ENCODE data around the gene CYP2S1.

CYP2S1 gene

DNA sequence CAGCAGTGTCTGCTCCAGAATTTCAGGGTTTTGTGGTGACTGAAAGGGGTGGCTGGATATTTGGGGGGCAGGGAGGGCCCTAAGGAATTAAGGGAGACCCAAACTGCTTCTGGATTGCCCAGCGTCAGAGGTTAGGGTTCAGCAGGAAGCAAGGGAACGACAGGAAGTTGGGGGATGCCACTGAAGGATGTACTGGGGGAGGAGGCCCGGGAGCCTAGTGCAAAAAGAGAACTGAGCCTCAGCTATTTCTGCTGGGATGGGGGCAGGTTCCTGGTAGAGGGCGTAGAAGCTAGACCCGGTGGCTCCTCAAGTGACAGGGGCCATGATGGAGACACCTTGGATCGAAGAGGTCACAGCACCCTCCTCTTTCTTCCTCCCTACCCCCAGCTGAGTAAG is 1.1 kb downstream of the CYP2S1 start:
- no peak for DNase-seq (ENCODE audit: low spot score)

DNA sequence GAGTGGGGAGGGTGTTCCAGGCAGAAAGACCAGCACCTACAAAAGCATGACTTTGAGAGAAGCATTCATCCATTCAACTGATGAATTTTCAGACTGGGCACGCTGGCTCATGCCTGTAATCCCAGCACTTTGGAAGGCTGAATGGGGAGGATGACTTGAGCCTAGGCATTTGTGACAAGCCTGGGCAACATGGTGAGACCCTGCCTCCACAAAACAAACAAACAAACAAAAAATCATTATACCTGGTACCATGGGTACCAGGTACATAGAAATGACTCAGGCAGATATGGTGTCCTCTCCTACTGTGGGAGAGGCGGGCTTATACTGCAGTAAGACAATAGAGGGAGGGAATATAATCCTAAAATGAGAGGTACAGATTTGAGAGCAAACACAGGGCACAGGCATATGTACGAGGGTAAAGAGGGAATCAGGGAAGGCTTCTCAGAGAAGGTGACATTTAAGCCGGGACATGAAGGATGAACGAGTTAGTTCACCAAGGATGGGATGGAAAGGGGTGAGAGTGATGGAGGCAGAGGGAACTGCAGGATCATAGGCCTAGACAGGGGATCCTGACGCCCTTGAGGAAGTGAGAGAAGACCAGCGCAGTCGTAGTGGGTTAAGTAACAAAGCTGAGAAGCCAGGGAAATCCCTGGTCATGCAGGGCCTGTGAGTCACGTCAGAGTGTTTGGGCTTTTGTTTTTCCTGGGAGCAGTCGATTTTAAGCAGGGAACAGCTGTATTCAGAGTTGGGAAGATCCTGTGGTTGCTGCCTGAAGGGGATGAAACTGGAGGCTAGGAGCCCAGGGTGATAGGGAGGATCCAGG is 2.9 kb downstream of the CYP2S1 start:
- DNase-seq (ENCODE audit: low spot score) = no peak

- DNase-seq (ENCODE audit: low spot score) = no peak
Observed at GRCh38 chr19:41198559-41198958, 5.5 kb downstream of the CYP2S1 start.

- no peak for DNase-seq (ENCODE audit: low spot score)
Observed at GRCh38 chr19:41203371-41203770, 10.4 kb downstream of the CYP2S1 start.

- peak; percentile 78 for DNase-seq (ENCODE audit: low spot score)
Observed at GRCh38 chr19:41204338-41204737, 11.3 kb downstream of the CYP2S1 start.

DNA sequence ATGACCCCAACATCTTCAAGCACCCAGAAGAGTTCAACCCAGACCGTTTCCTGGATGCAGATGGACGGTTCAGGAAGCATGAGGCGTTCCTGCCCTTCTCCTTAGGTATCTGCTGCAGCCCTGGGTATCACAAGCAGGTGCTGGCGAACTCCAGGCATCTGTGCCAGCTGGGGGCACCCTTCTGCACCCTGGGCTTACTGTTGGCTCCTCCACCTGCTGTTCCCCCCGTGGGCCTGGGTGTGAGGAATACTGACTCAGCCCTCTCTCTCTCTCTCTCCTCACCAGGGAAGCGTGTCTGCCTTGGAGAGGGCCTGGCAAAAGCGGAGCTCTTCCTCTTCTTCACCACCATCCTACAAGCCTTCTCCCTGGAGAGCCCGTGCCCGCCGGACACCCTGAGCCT is 13.0 kb downstream of the CYP2S1 start:
- no peak for DNase-seq (ENCODE audit: low spot score)

DNA sequence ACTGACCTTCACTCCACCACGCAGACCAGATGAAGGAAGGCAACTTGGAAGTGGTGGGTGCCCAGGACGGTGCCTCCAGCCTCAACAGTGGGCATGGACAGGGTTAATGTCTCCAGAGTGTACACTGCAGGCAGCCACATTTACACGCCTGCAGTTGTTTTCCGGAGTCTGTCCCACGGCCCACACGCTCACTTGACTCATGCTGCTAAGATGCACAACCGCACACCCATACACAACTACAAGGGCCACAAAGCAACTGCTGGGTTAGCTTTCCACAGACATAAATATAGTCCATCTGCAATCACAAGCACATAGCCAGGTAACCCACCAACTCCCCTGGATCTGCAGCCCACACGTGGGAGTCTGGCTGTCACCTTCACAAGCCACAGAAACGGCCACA is 13.4 kb downstream of the CYP2S1 start:
- no peak for DNase-seq (ENCODE audit: low spot score)

- no peak for DNase-seq (ENCODE audit: low spot score)
Observed at GRCh38 chr19:41206926-41207750, 14.1 kb downstream of the CYP2S1 start.

- DNase-seq (ENCODE audit: low spot score) = no peak
Observed at GRCh38 chr19:41214161-41214560, 21.1 kb downstream of the CYP2S1 start.

DNA sequence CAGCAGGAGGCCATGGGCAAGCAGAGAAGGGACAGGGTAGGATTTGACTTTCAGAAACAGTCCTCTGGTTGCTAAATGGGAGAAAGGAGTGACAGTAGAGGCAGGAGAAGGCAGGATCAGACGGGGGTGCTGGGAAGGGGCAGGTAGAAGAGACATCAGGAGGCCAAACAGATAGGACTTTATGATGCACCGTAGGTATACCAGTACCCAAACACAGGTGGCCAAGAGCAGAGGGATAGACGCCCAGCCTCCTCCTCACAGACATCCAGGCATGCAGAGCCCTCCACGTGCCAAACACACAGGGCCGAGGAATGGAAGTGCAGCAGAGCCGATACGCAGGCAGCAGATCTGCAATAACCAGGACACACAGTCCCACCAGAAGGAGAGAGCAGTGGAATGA is 24.7 kb downstream of the CYP2S1 start:
- DNase-seq (ENCODE audit: low spot score) = no peak

DNA sequence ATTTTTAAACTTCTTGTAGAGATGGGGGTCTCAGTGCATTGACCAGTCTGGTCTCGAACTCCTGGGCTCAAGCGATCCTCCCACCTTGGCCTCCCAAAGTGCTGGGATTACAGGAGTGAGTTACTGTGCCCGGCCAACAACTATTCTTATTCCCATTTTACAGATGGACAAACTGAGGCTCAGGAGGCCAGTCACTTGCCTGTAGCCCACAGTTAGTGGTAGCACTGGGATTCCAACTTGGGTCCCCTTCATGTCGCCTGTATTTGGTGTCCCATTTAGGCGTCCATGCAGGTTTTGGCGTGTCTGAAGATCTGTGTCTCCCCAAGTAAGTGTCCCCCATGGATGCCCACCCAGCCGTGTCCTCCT is 25.2 kb downstream of the CYP2S1 start:
- no peak for DNase-seq (ENCODE audit: low spot score)

DNA sequence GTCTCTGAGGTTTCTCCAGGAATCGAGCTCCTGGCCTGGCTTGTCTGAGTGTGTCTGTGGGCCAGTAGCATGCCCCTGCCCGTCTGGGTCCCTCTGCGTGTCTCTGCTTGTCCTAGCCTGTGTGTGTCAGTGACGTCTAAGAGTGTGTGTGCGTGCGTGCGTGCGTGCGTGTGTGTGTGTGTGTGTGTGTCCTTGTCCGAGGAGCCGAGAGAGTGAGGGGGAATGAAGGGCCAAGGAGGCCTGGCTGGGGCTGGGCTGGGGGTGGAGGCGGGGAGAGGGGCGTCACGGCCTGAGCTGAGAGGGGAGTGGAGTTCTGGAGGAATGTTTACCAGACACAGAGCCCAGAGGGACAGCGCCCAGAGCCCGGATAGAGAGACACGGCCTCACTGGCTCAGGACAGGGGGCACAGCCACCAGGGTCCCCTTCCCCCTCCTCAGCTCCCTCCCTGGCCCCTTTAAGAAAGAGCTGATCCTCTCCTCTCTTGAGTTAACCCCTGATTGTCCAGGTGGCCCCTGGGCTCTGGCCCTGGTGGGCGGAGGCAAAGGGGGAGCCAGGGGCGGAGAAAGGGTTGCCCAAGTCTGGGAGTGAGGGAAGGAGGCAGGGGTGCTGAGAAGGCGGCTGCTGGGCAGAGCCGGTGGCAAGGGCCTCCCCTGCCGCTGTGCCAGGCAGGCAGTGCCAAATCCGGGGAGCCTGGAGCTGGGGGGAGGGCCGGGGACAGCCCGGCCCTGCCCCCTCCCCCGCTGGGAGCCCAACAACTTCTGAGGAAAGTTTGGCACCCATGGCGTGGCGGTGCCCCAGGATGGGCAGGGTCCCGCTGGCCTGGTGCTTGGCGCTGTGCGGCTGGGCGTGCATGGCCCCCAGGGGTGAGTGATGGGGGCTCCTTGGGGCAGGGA is 25.8 kb downstream of the CYP2S1 start, which contains the start of gene AXL:
Gene AXL (plus strand): TSS at position 609 of the 893 bp plus-strand sequence. CDS start 170 bp downstream, at position 779.
- DNase-seq (ENCODE audit: low spot score) = peak; percentile 94

DNA sequence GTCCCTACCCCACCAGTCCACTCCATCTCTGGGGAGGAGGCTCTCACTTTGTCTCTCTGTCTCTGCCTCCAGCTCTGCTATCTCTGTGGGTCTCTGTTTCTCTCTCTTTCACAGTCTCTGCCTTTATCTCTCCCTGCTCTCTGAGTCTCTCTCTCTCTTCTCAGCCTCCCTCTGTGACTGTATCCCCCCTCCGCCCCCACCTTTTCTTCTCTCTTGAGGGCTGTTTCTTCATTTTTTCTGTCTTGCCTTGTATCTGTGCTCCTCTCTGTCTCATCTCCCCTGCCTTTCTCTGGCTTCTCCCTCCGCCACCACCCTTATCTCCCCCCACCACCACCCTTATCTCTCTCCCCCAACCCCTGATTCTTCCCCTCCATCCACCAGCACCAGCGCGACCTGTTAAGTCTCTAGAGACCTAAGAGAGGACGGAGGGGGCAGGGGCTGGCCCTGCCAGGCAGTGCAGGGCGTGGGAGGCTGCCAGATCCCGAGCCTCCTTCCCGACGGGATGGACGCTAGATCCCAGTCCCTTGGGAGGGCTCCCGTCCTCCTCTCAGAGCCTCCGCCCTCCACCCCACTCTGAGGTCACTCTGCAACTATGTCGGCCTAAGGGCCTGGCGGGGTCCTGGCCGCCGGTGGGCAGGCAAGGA is 27.0 kb downstream of the CYP2S1 start:
- peak; percentile 38 for DNase-seq (ENCODE audit: low spot score)

DNA sequence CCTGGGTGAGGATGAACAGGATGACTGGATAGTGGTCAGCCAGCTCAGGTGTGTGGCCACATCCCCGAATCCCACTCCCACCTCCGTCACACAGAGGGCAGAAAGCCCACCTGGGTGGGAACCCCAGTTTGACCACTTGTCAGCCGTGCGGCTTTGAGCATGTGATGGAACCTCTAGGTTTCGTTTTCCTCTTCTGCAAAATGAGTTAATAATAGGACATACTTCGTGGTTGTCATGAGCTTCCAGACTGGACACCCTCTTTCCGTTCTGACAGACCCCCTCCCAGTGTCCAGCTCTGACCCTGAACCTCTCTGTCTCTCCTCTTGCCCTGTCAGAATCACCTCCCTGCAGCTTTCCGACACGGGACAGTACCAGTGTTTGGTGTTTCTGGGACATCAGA is 27.8 kb downstream of the CYP2S1 start:
- no peak for DNase-seq (ENCODE audit: low spot score)

DNA sequence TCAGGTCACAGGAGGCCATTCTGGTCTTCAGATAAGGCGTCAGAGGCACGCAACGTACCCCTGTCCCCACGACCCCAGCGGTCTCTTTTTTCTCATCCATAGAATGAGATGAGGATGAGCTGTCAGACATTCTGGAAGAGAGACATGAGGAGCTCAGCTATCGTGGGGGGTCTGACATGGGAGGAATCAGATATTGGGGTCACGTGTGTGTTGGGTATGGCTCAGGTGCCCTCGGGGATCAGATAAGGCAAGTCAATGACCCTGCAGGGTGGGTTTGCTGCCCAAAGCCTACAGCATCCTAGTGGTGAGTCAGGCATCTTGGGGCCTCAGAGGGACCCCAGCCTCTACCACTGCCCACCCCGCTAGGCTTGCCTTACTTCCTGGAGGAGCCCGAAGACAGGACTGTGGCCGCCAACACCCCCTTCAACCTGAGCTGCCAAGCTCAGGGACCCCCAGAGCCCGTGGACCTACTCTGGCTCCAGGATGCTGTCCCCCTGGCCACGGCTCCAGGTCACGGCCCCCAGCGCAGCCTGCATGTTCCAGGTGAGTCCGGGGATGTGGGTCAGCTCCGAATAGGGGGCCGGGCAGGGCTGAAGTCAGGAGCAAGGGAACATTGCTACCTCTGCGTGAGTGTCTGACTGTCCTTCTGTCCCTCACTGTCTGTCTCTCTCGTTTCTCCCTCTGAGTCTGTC is 28.6 kb downstream of the CYP2S1 start:
- no peak for DNase-seq (ENCODE audit: low spot score)

DNA sequence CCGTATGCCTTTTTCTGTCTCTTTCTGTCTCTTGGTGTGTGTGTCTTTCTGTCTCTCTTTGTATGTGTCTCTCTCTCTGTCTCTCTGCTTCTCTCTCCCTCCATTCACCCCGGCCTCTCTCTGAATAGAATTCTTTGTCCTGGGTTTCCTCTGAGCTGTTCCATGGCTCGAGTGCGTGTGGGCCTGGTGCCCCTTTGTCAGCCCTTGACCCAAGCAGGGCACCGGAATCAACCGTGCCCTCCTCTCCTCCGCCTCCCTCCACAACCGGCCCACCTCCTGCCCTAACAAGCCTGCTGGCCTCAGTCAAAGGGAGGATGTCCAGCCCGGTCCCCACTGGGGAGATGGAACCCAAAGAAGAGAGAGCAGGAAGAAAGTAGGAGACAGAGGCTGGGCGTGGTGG is 29.2 kb downstream of the CYP2S1 start:
- no peak for DNase-seq (ENCODE audit: low spot score)

DNA sequence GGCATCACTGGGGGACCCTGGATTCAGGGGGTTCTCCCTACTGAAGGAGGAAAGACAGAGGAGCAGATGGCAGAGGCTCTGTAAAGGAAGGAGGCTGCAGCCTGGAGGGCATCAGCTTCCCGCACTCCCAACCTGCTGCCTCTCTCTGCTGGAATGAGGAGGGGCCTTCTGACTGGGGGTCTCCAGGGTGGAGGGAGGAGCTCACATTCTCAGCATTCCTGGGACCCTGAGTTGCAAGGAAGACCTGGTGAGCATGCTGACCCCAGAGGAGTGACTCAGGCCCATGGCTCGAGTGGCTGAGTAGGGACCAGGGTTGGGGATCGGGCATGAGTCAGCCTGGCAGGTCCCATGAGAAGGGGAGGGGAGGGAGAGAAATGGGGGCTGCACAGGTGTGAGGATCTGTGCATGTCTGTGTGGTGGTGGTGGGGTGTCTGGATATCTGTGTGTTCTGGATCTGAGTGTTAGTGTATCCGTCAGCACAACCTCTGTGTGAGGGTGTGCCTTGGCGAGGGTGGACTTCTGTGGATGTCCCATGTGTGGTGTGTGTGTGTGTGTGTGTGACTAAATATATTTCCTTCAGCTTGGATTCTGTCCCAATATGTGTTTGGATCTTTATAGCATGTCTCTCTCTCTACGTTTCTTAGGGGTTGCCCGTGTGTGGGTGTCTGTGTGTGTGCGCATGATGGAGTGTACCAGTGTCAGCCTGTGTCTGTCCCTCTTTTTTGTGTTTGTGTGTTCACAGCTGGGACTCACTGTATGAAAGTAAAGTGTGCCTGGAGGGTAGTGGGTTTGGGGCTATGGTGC is 30.6 kb downstream of the CYP2S1 start:
- DNase-seq (ENCODE audit: low spot score) = peak; percentile 55

DNA sequence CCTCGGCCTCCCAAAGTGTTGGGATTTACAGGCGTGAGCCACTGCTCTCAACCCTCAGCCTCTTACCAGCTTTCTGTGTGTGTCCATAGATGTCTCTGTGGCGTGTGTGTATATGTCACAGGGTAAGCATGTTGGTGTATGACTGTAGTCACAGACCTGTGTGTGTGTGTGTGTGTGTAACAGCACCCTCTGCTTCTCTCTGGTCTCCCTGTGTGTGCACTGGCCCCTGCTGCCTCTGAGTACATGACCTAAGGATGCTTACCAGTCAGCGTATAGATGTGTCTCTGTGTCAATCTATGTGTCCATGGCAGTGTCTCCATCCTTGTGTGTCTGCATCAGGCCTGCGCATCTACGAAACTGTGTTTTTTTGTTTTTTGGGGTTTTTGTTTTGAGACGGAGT is 31.6 kb downstream of the CYP2S1 start:
- DNase-seq (ENCODE audit: low spot score) = no peak

DNA sequence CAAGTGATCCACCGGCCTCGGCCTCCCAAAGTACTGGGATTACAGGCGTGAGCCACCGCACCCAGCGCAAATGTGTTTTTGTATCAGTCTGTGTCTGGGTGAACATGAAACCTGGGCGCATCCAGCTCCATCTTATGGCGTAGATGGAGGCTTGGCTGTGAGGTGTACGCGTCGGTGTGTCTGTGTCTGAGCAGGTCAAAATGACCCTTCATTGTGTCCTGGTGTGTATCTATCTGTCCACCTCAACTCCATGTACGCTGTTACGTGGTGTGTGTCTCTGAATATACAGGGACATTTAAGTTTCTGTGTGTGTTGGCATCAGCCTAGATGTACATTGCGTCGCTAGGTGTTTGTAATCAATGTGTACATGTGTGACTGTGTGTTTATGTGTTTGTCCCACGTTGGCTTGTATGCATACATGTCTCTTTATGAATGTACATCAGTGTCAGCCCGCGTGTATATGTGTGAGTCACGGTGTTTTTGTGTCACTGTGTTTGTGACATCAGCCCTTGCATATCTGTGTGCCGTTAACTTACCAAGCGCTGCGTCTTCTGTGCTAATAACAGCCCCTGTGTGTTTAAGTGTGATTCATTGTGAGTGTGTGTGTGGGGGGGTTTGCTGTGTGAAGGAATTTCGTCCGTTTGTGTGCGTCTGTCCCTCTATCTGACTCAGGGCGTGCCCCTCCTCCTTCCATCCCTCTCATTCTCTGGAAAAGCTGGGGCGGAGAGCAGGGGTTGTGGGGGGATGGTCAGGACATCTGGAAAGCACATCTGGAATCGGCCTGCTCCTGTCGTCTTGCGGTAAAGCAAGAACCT is 32.4 kb downstream of the CYP2S1 start:
- peak; percentile 69 for DNase-seq (ENCODE audit: low spot score)
